Omental fat pad (tissue), 4 donors: Measurements from ENCODE around the gene ZNF365. TPM values are rescaled to one million over a fixed set of nuclear protein-coding genes. Genes with fewer than 3 reads are reported as not detected.

Experiments used
- ATAC-seq: fragments of 150-250 bp; one replicate; pipeline ENCODE4 v1.9.1; 2016; ENCODE audit warnings: mild to moderate bottlenecking, moderate library complexity; ENCODE audit not compliant: low FRiP score
- DNase-seq: peaks from one replicate; pipeline ENCODE4 v3.0.0-alpha.2; 2019; ENCODE audit warnings: low spot score
- total RNA-seq, 4 donors: library from RNA; depleted of rRNA; stranded (reverse); fragments of >200 nt; gene quantifications; one replicate each; pipeline ENCODE4 v1.1.0, GENCODE V29; 2016
- TF ChIP-seq, protein P1 (sequence below), 3 donors: fragments of 450-650 bp; IDR thresholded peaks; one replicate each; pipeline ENCODE4 v1.5.1; 2016 to 2017; ENCODE audit warnings: antibody characterized with exemption in 3 of 3, mild to moderate bottlenecking in 3 of 3, moderate library complexity in 2 of 3

The ZNF365 gene
- total RNA-seq, 4 donors from 2014 or later: 0.12 to 0.19 TPM; not detected in 2

DNA sequence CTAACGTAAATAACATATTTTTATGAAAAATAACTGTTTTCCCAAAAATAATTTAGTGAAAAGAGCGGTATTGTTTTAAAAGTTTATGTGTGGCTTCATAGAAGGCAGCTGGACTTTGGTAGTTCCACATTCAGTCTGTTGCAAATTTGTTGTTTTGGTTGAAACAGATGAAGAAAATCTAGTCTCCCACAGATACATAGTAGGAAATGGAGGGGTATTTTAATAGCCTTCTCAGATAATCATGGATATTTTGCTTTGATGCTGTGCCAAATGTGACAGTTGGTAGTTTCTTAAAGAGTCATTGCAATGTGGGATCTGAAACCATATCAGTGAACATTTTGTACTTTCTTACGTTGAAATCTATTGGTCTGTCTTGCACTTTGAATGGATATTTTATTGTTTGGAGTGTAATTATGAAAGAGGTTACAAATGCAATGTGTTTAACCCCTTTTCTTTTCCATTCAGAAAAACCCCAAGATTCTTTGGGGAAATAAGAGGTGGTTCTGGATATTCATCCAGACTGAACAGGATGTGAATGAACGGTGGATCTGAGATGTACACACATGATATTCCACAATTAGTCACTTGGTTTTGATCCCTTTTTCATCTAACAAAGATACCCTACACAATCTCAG is 10.4 kb downstream of the ZNF365 start:
- no peak for ATAC-seq
- TF ChIP-seq, protein P1, sequence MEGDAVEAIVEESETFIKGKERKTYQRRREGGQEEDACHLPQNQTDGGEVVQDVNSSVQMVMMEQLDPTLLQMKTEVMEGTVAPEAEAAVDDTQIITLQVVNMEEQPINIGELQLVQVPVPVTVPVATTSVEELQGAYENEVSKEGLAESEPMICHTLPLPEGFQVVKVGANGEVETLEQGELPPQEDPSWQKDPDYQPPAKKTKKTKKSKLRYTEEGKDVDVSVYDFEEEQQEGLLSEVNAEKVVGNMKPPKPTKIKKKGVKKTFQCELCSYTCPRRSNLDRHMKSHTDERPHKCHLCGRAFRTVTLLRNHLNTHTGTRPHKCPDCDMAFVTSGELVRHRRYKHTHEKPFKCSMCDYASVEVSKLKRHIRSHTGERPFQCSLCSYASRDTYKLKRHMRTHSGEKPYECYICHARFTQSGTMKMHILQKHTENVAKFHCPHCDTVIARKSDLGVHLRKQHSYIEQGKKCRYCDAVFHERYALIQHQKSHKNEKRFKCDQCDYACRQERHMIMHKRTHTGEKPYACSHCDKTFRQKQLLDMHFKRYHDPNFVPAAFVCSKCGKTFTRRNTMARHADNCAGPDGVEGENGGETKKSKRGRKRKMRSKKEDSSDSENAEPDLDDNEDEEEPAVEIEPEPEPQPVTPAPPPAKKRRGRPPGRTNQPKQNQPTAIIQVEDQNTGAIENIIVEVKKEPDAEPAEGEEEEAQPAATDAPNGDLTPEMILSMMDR (IDR thresholded peaks at IDR 0.05): no peak
- DNase-seq: no peak

DNA sequence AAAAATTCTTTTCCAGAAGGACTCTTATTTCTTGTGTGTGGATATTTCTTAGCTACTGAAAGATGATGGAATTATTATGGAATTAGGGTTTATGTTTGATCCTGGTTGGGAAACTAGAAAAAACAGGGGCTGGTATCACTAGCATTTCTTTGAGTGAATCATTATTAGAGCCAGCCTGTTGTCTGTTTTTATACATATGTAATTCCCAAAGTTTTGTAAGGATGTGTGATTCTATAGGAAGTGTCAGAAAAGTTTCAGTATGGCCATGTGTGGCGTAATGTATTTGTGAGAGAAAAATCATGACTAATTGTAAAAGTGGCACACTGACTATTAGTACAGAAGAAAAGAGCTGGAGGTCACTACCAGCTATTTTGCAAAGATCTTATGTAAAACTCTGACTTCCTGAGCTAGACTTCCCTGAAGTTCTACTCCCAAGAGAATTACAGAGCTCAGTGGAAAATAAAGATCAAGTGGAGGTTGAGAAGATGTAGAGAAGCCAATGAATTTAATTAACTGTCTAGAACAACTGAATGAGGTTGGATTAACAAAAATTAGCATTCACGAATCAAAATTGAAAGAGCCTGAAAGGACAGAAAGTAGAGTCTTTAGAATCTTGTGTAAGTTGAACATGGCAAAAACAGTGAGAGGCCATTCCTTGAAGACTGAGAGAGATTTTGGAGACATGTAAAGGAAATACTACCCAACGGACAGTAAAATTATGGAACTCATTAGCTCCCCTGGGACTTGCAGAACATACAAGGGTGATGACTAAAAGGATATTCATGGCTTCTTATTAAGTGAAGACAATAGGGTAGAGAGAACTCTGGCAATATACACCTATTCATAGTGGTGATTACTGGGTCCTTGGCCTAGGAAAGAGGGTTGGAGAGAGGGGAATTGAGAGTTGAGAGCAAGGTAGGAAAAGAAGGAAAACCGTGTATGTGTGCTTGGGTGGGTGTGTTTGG is 12.5 kb downstream of the ZNF365 start:
- DNase-seq (no peak), ATAC-seq (no peak)
- TF ChIP-seq, protein P1 (IDR thresholded peaks at IDR 0.05): no peak

DNA sequence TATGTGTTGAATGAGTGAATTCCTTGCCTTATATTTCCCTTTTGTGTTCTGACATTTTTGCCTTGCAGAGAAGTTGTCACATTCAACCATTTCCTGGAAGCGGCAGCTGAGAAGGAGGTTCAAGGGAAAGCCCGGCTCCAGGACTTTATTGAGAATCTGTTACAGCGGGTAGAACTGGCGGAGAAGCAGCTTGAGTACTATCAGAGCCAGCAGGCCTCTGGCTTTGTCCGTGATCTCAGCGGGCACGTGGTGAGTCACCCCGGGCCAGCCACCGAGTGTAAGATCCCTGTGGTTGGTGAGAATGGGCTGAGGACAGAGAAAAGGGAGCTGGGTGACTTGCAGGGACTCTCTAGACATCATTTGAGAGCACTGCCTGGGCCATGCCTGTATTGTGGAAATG is 14.2 kb downstream of the ZNF365 start:
- TF ChIP-seq, protein P1 (IDR thresholded peaks at IDR 0.05): no peak
- DNase-seq (no peak), ATAC-seq (no peak)

DNA sequence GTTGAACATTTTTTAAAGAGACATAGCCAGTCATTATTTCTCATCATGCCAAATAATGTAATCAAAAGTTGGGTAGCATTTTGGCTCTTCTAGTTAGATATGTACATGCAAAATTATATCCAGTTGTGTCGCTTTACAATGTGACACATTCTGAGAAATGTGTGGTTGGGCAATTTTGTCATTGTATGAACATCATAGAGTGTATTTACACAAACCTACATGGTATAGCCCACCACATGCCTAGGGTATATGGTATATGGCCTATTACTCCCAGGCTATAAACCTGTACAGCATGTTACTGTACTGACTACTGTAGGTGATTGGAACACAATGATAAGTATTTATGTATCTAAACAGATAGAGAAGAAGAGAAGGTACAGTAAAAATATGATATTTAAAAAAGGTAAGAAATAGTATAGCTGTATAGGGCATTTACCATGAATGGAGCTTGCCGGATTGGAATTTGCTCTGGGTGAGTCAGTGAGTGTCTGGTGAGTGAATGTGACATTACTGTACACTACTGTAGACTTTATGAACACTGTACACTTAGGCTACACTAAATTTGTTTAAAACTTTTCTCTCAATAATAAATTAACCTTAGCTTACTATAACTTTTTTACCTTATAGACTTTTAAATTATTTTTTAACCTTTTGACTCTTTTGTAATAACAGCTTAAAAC is 16.5 kb downstream of the ZNF365 start:
- DNase-seq (no peak), ATAC-seq (no peak)
- TF ChIP-seq, protein P1 (IDR thresholded peaks at IDR 0.05): no peak

DNA sequence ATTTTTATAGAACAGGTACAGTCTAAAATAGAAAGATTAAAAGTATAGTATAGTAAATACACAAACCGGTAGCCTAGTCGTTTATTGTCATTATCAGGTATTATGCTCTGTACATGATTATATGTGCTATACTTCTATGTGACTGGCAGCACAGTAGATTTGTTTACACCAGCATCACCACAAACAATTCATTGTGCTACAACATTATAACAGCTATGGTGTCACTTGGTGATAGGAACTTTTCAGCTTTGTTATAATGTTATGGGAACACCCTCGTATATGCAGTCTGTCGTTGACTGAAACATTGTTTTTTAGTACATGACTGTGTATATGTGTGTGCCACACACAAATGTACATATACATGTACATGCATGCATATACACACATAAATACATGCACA is 19.1 kb downstream of the ZNF365 start:
- ATAC-seq: no peak
- no peak for DNase-seq
- TF ChIP-seq, protein P1 (IDR thresholded peaks at IDR 0.05): no peak

DNA sequence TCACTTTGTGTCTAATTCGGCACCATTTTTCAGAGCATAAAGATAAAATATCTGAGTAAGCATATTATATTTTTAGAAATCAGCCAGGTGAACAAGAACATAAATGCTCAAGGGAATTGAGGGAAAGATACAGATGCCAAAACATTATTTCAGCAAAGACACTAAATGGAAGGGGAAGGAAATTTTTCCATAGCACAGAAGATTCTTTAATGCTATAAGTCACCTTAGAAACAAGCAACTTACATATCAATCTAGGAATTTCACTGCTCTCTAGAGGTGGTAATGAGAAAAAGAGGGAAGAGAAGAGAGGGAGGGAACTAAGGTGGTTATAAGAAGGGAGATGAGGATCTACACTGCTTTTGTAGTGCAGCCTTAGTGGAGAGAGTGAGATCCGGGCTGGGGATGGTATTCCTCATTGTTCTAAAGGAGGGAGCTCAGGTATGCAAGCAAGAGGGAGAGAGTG is 20.4 kb downstream of the ZNF365 start:
- DNase-seq: no peak
- TF ChIP-seq, protein P1 (IDR thresholded peaks at IDR 0.05): no peak
- no peak for ATAC-seq
